Measurements from ENCODE around the gene PAGR1. TPM values are rescaled to one million over a fixed set of nuclear protein-coding genes. Genes with fewer than 3 reads are reported as not detected.

Gene PAGR1
- total RNA-seq, 1 experiment from 2014 or later, result 60.1 TPM

- peak overlapping the region; percentile 94 for H3K4me3 Mint-ChIP-seq
- H3K27ac Mint-ChIP-seq, result peak overlapping the region; percentile 88
- peaks cover 25% of the 10 kb centered on the region for H3K36me3 Mint-ChIP-seq
- ChIA-PET POLR2A (interaction anchor here (0.7 to 2.9 kb wide), 5 partner anchors 8 to 273 kb away, joined by 3 to 12 read pairs (median 7); partner anchors contain the start of gene MAZ), CTCF (interaction anchor here (0.5 to 5.7 kb wide), 27 partner anchors 8 to 250 kb away, joined by 3 to 81 read pairs (median 5); partner anchors contain the start of genes ALDOA, ASPHD1, HIRIP3 and KIF22)
- no peaks in the 10 kb centered on the region for H3K9me3 Mint-ChIP-seq
- TF ChIP-seq ATF1 (CRISPR knock-in tag; IDR thresholded peaks at IDR 0.05), result no peak
- TF ChIP-seq, protein P1, sequence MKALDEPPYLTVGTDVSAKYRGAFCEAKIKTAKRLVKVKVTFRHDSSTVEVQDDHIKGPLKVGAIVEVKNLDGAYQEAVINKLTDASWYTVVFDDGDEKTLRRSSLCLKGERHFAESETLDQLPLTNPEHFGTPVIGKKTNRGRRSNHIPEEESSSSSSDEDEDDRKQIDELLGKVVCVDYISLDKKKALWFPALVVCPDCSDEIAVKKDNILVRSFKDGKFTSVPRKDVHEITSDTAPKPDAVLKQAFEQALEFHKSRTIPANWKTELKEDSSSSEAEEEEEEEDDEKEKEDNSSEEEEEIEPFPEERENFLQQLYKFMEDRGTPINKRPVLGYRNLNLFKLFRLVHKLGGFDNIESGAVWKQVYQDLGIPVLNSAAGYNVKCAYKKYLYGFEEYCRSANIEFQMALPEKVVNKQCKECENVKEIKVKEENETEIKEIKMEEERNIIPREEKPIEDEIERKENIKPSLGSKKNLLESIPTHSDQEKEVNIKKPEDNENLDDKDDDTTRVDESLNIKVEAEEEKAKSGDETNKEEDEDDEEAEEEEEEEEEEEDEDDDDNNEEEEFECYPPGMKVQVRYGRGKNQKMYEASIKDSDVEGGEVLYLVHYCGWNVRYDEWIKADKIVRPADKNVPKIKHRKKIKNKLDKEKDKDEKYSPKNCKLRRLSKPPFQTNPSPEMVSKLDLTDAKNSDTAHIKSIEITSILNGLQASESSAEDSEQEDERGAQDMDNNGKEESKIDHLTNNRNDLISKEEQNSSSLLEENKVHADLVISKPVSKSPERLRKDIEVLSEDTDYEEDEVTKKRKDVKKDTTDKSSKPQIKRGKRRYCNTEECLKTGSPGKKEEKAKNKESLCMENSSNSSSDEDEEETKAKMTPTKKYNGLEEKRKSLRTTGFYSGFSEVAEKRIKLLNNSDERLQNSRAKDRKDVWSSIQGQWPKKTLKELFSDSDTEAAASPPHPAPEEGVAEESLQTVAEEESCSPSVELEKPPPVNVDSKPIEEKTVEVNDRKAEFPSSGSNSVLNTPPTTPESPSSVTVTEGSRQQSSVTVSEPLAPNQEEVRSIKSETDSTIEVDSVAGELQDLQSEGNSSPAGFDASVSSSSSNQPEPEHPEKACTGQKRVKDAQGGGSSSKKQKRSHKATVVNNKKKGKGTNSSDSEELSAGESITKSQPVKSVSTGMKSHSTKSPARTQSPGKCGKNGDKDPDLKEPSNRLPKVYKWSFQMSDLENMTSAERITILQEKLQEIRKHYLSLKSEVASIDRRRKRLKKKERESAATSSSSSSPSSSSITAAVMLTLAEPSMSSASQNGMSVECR (CRISPR knock-in tag; IDR thresholded peaks at IDR 0.05; ENCODE audit: borderline replicate concordance), result 0 out of 2 replicates have a peak, but pooled peaks have one; percentile 46
- no peak for TF ChIP-seq CBFB (CRISPR knock-in tag; IDR thresholded peaks at IDR 0.05; ENCODE audit: low read depth)
- TF ChIP-seq USF2 (CRISPR knock-in tag; IDR thresholded peaks at IDR 0.05), result no peak
- no peak for TF ChIP-seq GABPB1 (CRISPR knock-in tag; IDR thresholded peaks at IDR 0.05)
- no peak for TF ChIP-seq ZNF425 (CRISPR knock-in tag; conservative IDR thresholded peaks at IDR 0.05)
- TF ChIP-seq ZBTB21 (CRISPR knock-in tag; IDR thresholded peaks at IDR 0.05; ENCODE audit: borderline replicate concordance), result no peak
- TF ChIP-seq SP1 (CRISPR knock-in tag; conservative IDR thresholded peaks at IDR 0.05), result no peak
- 0 out of 2 replicates have a peak, but pooled peaks have one; percentile 34 for TF ChIP-seq MYBL2 (CRISPR knock-in tag; IDR thresholded peaks at IDR 0.05)
- TF ChIP-seq, protein P2, sequence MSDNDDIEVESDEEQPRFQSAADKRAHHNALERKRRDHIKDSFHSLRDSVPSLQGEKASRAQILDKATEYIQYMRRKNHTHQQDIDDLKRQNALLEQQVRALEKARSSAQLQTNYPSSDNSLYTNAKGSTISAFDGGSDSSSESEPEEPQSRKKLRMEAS (CRISPR knock-in tag; IDR thresholded peaks at IDR 0.05), result no peak
- TF ChIP-seq IRF1 (CRISPR knock-in tag; IDR thresholded peaks at IDR 0.05), result no peak
- TF ChIP-seq ZNF416 (CRISPR knock-in tag; IDR thresholded peaks at IDR 0.05), result no peak
- 0 out of 2 replicates have a peak, but pooled peaks have one; percentile 19 for TF ChIP-seq TEAD1 (CRISPR knock-in tag; IDR thresholded peaks at IDR 0.05)
- no peak for TF ChIP-seq ZNF512 (CRISPR knock-in tag; IDR thresholded peaks at IDR 0.05; ENCODE audit: borderline replicate concordance)
- no peak for TF ChIP-seq NFATC4 (CRISPR knock-in tag; IDR thresholded peaks at IDR 0.05)
- TF ChIP-seq, protein P3, sequence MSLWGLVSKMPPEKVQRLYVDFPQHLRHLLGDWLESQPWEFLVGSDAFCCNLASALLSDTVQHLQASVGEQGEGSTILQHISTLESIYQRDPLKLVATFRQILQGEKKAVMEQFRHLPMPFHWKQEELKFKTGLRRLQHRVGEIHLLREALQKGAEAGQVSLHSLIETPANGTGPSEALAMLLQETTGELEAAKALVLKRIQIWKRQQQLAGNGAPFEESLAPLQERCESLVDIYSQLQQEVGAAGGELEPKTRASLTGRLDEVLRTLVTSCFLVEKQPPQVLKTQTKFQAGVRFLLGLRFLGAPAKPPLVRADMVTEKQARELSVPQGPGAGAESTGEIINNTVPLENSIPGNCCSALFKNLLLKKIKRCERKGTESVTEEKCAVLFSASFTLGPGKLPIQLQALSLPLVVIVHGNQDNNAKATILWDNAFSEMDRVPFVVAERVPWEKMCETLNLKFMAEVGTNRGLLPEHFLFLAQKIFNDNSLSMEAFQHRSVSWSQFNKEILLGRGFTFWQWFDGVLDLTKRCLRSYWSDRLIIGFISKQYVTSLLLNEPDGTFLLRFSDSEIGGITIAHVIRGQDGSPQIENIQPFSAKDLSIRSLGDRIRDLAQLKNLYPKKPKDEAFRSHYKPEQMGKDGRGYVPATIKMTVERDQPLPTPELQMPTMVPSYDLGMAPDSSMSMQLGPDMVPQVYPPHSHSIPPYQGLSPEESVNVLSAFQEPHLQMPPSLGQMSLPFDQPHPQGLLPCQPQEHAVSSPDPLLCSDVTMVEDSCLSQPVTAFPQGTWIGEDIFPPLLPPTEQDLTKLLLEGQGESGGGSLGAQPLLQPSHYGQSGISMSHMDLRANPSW (CRISPR knock-in tag; conservative IDR thresholded peaks at IDR 0.05; ENCODE audit: low read depth), result no peak
- peak; percentile 85 for TF ChIP-seq ZNF423 (CRISPR knock-in tag; IDR thresholded peaks at IDR 0.05)
- no peaks in the 10 kb centered on the region; the same call in 1 of the 2 replicates for H3K27me3 Mint-ChIP-seq (ENCODE audit: low read depth)
- peak; percentile 30 for DNase-seq (ENCODE audit: low spot score)
- H3K4me1 Mint-ChIP-seq, result peaks cover 59% of the 10 kb centered on the region
- no peak for ATAC-seq
Observed at GRCh38 chr16:29815032-29815721, 775 bp upstream of the PAGR1 start.
